HepG2 (cell line): Measurements from ENCODE around the gene ADSS1. TPM values are rescaled to one million over a fixed set of nuclear protein-coding genes. Genes with fewer than 3 reads are reported as not detected.

ENCODE experiments used
- CHD4 ChIP-seq: fragments of 200-600 bp; sonication (generic); IDR thresholded peaks from 2 replicates; pipeline ENCODE4 v1.7.0; 2017; ENCODE audit warnings: mild to moderate bottlenecking, low read length, borderline replicate concordance
- GATA4 ChIP-seq: sonication (generic); IDR thresholded peaks from 2 replicates; pipeline ENCODE4 v1.6.1; 2016; ENCODE audit warnings: antibody characterized with exemption, low read depth, borderline replicate concordance
- PHF8 ChIP-seq: sonication (generic); formaldehyde crosslinking; IDR thresholded peaks from 2 replicates; pipeline ENCODE4 v1.5.0; 2020; ENCODE audit warnings: missing genetic modification reagents
- POLR2G ChIP-seq: fragments of 200-400 bp; formaldehyde crosslinking; IDR thresholded peaks from 2 replicates; pipeline ENCODE4 v1.6.1; 2018; ENCODE audit warnings: mild to moderate bottlenecking, low read depth, low read length, moderate library complexity
- RARA ChIP-seq: IDR thresholded peaks from 2 replicates; pipeline ENCODE4 v1.6.1; 2016; ENCODE audit warnings: missing genetic modification reagents, missing compliant biosample characterization
- RFXANK ChIP-seq: IDR thresholded peaks from 2 replicates; pipeline ENCODE4 v1.6.1; 2016
- SRSF1 ChIP-seq: fragments of 200-400 bp; formaldehyde crosslinking; optimal IDR thresholded peaks from 2 replicates; pipeline ENCODE3; 2017; ENCODE audit warnings: mild to moderate bottlenecking, low read depth, low read length, moderate library complexity
- ZNF749 ChIP-seq: sonication (generic); formaldehyde crosslinking; IDR thresholded peaks from 2 replicates; pipeline ENCODE4 v1.8.0; 2022; ENCODE audit warnings: mild to moderate bottlenecking, missing genetic modification reagents, moderate library complexity, borderline replicate concordance
- polyA plus RNA-seq, 8 experiments: library from polyadenylated mRNA; depleted of rRNA in 3 of 8; stranded (reverse) in 7 of 8; unstranded in 1 of 8; fragments of >200 nt; fragmentation: Illumina TruSeq in 4 of 8; extraction: Trizol in 4 of 8; gene quantifications; 2 replicates each; pipeline versions ENCODE4 v1.2.1 to v1.2.3, GENCODE V29; 2011 to 2016; ENCODE audit warnings: low read depth in 4 of 8, missing spikeins in 1 of 8, mixed read lengths in 1 of 8; ENCODE audit not compliant: insufficient read depth in 1 of 8
- total RNA-seq, 5 experiments: library from RNA; depleted of rRNA; stranded (reverse); fragments of >200 nt; fragmentation: Illumina TruSeq; extraction: Trizol; gene quantifications; 2 replicates each; pipeline ENCODE4 v1.2.3, GENCODE V29; 2016; ENCODE audit warnings: low read depth in 1 of 5
- TF ChIP-seq, protein P1 (sequence below), 2 experiments: sonication (generic) in 1 of 2; formaldehyde crosslinking in 1 of 2; IDR thresholded peaks; 2 replicates each; pipeline versions ENCODE4 v1.5.1 to v1.6.1; 2011 to 2020; ENCODE audit warnings: borderline replicate concordance in 1 of 2, low read depth in 1 of 2, low read length in 1 of 2, mild to moderate bottlenecking in 1 of 2, missing genetic modification reagents in 1 of 2, moderate library complexity in 1 of 2
- TF ChIP-seq, protein P2 (sequence below): sonication (generic); formaldehyde crosslinking; IDR thresholded peaks from 2 replicates; pipeline ENCODE4 v1.9.0; 2022; ENCODE audit warnings: missing genetic modification reagents, mild to moderate bottlenecking, borderline replicate concordance

Gene ADSS1
- total and polyA plus RNA-seq, 2 of the 13 experiments (the other 11 are each of a cell fraction or from before 2014, with no cell fraction given): 1.0 to 36.7 TPM

DNA sequence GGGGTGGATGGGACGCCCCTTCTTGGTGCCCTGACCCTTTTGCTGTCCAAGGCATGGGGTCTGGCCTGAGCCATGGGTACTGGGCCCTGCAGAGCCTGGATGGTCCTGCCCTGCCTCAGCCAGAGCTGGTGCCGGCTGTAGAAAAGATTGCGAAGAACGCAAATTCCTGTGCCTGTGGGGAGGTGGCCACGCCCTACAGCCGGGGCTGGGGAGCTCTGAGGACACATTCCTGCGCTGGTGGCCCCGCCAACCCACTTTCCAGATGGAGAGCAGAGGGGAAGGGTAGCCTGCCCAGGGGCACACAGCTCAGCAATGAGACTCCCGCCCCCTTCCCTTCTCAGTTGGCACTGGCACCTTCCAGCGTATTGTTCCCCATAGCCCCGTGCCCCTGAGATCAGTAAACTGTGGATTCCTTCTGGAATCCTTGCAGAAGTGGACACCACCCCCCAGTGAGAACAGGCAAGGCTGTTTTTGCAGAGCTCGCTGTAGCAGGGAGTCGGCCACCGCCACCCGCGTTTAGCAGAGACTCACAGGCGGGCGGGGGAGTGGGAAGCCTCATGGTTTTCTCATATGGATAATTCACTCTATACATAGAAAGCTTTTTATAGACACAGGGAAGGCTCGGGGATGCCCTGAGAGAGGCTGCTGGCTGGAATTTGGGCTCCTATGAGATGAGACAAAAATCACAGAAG lies 26.0 kb upstream of the ADSS1 start (continued):
- TF ChIP-seq RARA (no peak), ZNF749 (no peak), RFXANK (CRISPR knock-in tag) (no peak), SRSF1 (no peak), PHF8 (no peak), GATA4 (no peak), POLR2G (no peak; the same call in 1 of the 2 replicates), CHD4 (no peak)
- TF ChIP-seq, protein P1, sequence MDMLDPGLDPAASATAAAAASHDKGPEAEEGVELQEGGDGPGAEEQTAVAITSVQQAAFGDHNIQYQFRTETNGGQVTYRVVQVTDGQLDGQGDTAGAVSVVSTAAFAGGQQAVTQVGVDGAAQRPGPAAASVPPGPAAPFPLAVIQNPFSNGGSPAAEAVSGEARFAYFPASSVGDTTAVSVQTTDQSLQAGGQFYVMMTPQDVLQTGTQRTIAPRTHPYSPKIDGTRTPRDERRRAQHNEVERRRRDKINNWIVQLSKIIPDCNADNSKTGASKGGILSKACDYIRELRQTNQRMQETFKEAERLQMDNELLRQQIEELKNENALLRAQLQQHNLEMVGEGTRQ (IDR thresholded peaks at IDR 0.05; ENCODE audit: low read depth, low read length): no peak
- TF ChIP-seq, protein P1 (CRISPR knock-in tag; IDR thresholded peaks at IDR 0.05; ENCODE audit: borderline replicate concordance): no peak
- TF ChIP-seq, protein P2, sequence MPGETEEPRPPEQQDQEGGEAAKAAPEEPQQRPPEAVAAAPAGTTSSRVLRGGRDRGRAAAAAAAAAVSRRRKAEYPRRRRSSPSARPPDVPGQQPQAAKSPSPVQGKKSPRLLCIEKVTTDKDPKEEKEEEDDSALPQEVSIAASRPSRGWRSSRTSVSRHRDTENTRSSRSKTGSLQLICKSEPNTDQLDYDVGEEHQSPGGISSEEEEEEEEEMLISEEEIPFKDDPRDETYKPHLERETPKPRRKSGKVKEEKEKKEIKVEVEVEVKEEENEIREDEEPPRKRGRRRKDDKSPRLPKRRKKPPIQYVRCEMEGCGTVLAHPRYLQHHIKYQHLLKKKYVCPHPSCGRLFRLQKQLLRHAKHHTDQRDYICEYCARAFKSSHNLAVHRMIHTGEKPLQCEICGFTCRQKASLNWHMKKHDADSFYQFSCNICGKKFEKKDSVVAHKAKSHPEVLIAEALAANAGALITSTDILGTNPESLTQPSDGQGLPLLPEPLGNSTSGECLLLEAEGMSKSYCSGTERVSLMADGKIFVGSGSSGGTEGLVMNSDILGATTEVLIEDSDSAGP (CRISPR knock-in tag): no peak
